Measurements from ENCODE around the gene MORN4.
"Not testable (repeated sequence)": the region's sequence is repeated elsewhere in the genome, so short reads cannot be mapped to it uniquely, and the experiment has no call there.

MORN4 gene

DNA sequence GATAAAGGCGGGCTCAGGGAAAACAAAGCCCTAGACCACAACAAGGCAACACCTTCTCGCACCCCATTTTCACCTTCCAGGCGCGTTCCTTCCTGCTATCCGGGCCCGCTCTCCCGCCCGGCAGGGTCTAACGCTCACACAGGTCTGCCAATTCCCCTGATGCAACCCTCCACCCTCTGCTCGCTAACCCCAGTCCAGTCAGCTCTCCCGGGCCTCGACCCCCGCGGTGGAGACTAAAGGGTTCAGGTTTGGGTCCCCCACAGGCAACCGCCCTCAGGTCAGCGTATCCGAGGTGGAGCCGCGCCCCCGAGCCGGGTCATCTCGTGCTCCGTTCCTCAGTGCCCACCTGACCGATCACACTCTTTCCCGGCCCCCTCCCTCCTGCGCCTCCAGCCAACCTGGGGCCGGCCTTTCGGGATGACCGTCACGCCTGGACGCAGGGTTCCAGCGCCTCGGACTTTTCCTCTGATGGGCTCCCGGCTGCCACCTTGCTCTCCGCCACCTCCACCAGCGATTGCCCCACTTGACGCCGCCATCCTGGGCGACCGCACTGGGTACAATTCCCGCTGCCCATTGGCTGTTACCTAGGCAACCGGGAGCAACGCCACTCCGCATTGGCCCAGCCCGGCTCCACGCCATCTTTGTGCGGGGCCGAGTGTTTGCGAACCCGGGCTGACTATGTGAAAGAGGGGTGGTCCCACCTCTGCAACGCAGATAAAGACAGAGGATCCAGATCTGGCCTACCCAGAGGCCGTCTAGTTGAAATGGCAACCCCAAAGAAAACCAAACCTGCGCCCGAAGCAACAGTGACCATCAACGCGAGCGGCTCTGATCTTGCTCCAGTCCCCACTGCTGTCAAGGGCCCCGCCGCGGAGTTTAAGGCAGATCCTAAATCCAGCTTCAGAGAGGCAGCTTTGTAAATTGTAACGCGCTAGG, at the start of gene MORN4:
Gene MORN4 (minus strand): TSS at position 552 of the 936 bp plus-strand sequence. CDS start 13,847 bp downstream, outside the sequence.
- DNase-seq, result peak; percentile 96

DNA sequence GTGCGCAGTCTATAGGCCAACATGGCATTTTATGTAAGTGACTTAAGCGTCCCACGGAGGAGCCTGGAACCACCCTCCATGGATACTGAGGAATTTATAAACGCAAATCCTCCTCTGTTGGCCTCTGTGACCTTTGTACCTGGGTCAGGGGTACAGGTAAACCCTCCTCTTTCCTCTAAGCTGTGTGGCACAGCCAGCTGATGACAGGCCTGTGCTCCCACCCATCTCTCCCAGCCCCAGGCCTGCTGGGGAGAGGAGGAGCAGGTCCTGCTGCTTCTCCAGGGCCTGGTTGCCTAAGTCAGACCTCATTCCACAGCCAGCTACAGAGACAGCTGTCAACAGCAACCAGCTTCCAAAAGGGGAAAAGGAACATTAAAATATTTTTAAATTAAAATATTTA, 48.7 kb upstream of the MORN4 start:
- no peak for DNase-seq

DNA sequence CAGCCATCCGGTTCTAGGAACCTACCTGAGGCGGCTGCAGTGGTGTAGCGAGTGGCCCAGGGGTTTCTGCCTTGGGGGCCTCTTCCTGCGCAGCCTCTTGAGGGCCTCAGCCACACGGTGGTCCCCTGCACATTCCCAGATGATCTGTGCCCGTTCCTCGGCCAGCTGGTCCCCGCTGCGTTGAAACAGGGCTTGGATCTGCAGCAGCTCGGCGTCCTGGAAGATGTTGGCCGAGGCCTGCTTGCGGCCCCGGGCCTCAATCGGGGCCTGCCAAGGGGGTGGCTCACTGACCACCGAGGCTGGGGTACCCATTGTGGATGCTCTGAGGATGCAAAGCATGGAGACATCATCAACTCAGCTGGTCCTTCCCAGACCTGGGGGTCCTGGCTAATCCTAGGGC, 46.3 kb upstream of the MORN4 start:
- no peak for DNase-seq

DNA sequence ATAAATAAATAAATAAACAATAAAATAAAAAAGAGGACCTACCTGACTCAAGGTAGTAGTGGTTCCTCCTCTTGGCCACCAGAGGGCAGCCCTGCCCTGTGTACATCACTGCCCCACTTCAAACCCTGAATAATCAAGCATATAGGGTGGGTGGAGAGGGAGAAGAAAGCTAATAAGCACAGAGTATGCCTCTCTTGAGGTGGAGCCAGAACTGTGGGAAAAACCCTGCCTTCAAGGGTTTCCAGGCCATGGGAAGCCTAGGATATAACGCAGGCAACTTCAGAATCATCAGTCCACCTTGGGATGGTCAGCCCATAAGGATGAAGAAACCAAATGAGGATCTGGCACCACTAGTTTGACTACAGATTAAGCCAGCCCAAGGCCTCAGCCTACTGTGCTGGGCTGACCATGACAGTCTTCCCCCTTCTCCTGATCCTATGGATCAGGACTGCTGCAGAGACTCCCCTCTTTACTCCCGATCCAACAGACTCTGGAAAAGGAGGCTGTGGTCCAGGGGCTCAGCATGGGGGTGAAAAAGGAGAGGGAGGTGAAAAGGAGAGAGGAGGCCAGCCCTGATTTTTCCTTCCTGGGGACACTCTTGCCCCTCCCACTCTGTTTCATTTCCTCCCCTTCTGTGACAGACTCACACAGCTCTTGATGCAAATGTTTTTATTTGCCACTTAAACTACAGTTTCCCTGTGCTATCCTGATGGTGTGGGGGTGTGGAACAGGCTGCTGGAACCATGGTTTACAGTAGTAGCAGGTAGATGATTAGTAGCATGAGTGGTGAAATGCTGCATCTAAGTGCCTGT, 43.7 kb upstream of the MORN4 start:
- peak; percentile 48 for DNase-seq

DNA sequence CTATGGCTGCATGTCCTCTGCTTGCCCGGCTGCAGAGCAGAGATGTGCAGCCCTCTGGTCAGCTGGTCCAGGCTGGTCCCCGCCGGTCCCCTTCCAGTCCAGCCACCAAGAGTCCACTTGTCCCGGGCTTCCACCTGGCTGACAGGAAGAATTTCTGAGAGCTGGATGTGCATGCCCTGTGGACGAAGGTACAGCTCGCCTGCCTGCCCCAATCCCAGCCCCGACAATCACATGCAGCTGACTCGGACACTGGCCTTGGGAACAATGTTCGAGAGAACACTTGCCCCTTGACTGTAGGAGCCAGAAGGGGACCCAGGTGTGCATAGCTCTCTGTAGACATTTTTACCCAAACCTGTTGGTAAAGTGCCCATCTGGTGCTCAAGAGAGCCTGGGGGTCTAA, 41.9 kb upstream of the MORN4 start:
- DNase-seq, result no peak

DNA sequence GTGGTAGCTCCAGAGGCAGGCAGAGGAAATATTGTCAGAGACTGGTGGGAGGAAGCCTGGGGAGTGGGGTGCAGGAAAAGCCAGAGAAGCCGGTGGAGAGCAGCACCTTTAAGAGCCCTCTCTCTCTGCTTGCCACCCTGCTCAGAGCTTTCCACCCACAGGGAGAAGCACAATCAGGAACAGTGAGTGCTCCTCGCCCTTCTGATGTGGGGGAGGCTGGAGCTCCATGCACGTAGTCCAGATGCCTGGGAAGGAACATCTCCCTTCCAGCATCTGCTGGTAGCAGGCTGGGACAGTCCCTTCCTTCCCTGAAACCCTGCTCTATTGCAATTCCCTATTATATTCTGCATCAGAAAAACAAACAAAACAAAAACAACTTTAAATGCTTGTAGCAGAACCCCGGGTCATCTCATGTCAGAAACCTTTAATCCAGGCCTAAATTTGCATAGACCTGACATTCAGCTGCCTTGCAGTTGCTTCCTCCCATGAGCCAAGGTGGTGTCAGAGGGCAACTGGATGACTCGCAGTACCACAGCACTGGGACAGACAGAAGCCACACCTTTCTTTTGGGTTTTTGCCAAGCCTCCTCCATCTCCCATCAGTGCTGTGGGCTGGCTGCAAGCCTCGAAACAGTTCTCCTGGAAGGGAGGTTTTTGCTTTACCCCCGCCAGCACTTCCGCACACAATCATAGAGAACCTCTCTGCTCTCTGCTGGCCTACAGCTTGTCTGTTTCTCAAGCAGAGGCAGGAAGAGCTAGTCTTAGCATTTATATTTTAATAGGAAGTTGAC, 40.6 kb upstream of the MORN4 start:
- no peak for DNase-seq

DNA sequence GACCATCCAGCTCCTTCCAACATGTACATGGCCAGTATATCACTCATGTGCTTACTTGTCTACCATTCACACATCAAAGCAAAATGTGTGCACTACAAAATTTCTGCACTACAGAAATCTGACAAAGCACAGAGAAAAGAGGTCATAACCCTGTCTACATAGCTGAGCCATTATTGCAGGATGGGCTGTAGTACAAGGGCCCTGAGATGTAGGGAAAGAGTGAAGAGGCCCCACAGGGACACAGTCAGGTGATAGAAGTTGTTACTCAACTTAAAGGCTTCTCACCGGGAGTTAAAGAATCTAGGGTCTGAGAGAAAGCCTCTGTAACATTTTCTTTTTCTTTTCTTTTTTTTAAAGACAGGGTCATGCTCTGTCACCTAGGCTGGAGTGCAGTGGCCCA, 36.3 kb upstream of the MORN4 start:
- DNase-seq, result no peak

DNA sequence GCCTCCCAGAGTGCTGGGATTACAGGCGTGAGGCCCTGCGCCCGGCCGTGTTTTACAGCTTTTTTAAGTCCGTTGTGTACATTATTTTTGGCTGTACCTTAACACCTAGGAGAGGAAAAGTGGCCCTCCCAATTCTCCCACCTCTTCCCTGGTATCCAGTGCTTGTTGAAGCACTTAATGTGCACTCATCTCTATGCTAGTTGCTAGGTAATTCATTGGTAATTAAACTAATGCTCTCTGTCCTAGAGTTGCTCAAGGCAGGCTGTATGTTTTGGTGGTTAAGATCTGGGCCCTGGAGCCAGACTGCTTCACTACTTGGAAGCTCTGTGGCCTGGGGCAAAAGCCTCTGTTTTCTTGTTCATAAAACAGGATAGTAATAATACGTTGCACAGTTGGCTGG, 34.2 kb upstream of the MORN4 start:
- no peak for DNase-seq

DNA sequence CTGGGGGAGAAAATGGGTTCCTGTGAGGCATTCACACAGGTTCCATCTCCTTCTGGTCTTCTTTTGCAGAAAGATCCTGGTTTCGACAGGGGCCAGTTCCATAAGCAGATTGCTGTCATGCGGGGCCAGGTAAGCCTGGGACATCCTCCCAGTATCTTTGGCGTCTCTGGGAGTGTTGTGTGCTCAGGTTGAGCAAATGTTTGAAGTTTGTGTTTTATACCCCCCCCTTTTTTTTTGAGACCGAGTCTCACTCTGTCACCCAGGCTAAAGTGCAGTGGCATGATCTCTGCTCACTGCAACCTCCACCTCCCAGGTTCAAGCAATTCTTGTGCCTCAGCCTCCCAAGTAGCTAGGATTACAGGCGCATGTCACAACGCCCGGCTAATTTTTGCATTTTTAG, 33.7 kb upstream of the MORN4 start:
- no peak for DNase-seq

DNA sequence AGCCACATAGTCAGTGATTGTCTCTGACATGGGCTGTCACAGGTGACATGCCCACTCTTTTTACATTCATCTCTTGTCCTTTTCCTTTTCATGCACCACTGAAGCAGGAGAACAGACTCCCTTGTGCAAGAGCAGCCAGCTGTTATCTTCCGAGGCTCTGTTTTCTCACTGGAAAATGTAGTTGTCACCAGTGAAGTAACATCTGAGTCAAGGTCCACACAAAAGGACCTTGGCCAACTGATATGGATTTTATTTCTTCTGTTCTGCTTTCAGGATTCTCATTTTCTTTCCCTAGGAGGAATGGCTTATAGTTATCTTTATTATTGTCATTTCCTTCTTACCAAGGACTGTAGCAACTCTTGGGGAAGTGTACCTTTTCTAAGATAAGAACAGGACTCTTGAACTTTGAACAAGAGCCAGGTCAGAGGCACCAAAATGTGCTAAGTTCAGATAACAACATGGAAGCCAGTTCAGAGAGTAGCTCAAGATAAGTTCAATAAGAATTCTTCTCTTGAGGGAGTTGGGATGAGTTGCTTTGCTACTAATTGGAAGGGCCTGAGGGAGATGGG, 31.1 kb upstream of the MORN4 start:
- DNase-seq, result no peak

DNA sequence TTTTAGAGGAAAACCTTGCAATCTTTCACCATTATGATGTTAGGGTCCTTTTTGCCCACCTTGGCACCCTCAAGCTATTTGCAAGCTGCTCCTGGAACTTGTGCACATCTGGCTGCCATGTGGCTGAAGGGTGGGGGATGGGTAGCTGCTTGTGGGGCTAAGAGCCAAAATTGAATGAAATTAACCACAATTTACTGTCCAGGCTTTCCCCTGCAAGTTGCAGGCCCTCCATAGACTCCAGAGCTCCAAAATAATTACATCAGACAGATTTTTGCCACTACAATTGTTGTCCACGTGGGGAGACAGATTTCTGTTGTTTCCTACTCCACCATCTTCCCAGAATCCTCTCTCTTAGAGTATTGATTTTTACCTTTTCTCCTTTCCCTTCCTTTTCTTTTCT, 26.3 kb upstream of the MORN4 start:
- DNase-seq, result no peak

DNA sequence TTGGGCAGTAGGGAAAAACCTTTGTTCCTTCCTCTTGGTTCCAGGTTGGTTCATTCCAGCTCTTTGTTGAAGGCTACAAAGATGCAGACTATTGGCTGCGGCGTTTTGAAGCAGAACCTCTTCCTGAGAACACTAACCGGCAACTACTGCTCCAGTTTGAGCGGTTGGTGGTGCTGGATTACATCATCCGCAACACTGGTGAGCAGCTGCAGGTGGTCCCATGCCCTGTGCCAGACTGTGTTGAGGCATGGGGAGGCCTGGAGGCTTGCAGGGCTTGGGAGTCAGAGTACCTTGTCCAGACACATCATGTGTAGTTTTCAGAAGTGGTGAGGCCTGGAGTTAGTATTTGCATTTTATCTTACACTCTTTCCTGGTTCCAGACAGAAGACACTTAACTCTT, 23.5 kb upstream of the MORN4 start:
- no peak for DNase-seq

DNA sequence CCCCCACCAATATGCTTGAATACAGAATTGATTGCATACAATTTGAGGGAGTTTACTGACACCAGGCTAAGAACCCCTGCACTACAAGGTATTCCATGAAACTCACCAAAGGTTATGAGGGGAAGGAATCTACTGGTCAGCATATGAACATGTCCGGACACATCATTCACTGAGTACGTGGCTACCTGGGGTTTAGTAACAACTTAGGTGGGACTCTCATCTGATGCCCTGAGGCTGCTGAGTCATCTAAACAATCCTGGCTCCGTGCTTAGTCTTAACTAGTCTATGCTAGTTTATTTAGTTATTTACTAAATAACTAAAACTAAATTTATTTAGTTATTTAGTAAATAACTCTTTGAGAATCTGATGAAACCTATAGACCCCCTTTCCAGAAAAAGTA, 18.5 kb upstream of the MORN4 start:
- DNase-seq, result no peak

DNA sequence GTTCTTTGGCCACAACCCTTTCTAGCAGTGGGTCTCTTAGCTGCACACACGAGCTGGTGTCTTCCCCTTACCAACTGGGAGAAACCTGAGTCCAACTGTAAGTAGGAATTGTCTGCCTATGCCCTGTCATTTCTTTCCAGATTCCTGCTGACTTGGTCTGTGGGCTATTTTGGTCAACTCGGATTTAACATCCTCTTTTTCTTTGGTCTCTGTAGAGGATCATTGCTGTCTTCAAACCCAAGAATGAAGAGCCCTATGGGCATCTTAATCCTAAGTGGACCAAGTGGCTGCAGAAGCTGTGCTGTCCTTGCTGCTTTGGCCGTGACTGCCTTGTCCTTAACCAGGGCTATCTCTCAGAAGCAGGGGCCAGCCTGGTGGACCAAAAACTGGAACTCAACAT, 17.4 kb upstream of the MORN4 start:
- DNase-seq, result no peak

DNA sequence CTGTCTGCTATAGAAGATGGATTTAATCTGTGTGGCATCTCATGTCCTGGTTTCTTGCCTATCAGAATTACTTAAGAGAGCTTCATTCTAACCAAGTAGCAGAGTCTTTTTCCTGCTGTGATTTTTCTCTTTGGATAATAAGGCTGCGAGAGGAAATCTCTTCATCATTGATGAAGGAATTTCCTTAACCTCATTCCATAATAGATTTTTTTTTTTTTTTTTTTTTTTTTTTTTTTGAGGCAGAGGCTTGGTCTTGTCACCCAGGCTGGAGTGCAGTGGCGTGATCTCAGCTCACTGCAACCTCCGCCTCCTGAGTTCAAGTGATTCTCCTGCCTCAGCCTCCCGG, 16.1 kb upstream of the MORN4 start:
- DNase-seq, result not testable (repeated sequence)

DNA sequence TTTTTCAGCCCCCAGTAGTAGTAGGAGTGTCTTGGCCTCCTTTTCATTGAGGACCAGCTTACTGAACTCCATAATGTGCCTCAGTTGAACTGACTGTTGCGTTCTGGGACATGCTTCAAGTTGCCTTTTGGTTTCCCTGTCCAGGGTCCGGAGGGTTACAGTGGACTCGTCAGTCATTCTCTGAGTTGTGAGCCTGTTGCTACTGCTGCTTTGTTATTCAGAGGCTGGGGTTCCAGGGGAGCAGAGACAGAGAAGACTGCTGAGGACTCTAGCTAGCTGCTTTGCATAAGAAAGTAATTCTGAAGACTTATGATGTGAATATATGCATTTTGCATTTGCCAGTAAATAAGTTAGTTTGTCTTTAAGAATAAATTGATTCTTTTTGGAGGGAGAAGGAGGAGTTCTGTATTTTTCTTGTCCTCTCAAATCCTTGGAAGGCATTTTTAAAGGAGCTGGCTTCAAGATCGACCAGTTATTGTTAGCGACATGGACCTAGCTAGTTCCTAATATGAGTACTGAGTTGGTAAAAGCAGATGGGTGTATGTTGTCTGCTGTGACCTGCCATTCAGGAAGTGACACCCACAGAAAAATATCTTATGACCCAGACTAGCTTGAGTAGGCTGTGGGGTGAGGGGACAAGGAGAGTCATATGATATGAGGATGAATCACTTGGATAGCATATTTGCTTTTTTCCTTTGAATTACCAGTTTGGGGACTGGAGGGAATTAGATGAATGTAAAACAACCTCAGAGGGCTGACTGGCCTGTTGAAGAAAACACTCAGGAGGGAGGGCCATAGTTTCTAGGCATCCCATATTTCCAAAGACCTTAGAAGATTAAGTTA, 15.5 kb upstream of the MORN4 start:
- DNase-seq, result no peak

DNA sequence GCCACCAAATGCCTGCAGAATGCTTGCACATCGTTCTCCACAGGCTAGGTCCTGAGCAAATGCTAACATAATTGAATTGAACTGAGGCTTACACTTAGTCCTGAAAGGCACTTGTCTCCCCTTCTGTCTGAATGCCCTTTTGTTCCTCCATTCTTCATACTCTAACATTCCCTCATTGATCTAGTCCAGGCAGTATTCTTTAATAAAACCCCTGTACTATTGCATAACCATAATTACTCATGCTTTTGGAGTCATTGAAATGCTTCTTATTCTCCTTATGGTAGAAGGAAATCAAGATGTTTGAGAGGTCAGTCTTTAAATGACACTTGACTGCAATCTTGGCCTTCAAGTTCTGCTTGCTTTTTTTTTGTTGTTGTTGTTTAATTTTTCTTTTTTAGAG, 14.3 kb upstream of the MORN4 start:
- DNase-seq, result no peak

DNA sequence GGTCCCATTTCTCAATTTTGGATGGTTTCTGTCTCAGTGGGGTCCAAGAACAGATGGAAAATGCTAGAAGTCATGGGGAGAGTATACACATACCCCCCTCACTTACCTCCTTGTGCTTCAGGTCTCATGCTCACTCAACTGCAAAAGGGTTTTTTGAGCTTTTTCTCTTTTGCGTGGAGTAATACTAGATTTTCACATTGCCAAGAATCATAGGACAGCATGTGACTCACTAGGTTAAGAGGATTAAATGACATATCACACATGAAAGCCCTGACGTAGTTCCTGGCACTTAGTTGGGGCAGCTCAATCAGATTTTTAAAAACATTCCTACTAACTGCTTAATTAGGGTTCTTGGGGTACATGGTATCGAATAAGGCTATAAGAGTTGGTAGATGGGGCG, 11.6 kb upstream of the MORN4 start:
- DNase-seq, result no peak

DNA sequence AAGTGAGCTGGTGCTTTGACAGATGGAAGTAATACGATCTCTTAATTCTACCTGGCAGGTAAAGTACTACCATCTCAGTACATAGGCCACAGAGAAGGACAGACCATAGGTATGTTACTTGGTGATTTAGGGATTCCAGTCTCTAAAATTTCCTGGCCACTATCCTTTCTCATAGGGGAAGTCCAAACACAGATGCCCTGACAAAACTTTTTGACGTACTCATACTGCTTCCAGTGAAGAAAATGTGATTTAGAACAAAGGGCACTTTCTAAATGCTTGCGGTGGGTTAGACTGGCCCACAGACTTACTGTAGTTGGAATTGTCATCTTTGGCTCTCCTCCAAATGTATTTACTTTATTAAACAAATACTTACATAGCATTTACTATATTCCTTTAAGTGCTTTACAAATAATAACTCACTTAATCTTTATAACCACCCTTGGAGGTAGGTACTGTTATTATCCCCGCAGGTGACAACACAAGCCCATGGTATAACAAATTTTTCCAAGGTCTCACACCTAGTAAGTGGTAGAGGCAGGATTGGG, 10.2 kb upstream of the MORN4 start:
- peak; percentile 10 for DNase-seq

DNA sequence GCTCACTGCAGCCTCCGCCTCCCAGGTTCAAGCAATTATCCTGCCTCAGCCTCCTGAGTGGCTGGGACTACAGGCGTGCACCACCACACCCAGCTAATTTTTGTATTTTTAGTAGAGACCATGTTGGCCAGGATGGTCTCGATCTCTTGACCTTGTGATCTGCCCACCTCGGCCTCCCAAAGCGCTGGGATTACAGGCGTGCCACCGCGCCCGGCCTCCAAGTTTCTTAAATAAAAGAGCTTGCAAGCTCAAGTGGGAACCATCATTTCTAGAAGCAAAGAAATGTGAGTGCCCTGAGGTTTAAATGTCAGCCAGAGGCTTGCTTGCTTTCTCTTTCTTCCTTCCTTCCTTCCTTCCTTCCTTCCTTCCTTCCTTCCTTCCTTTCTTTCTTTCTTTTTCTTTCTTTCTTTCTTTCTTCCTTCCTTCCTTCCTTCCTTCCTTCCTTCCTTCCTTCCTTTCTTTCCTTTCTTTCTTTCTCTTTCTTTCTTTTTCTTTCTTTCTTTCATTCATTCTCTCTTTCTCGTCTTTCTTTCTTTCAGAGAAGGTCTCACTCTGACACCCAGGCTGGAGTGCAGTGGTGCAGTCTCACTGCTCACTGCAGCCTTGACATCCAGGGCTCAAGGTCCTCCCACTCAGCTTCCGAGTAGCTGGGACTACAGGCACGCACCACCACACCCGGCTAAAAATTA, 9.3 kb upstream of the MORN4 start:
- DNase-seq, result not testable (repeated sequence)
